OCI-M1 (cell line): ENCODE data around the gene CORO2B.
"Not testable (repeated sequence)": the region's sequence is repeated elsewhere in the genome, so short reads cannot be mapped to it uniquely, and the experiment has no call there.

Source experiments
- DNase-seq: peaks from one replicate; lab custom pipeline; 2025; lab: John Stamatoyannopoulos, UW

Gene CORO2B

GRCh38 chr15:68730976-68731897 is 152.4 kb downstream of the CORO2B start:
- DNase-seq: no peak

GRCh38 chr15:68732451-68732850 is 153.7 kb downstream of the CORO2B start:
- DNase-seq: no peak

- DNase-seq: peak; percentile 54
Measured at GRCh38 chr15:68733666-68734065, 154.9 kb downstream of the CORO2B start.

GRCh38 chr15:68734352-68734751 is 155.6 kb downstream of the CORO2B start:
- peak; percentile 54 for DNase-seq

GRCh38 chr15:68734881-68735280 is 156.1 kb downstream of the CORO2B start:
- DNase-seq: no peak

GRCh38 chr15:68735610-68736009 is 156.8 kb downstream of the CORO2B start:
- no peak for DNase-seq

- no peak for DNase-seq
Measured at GRCh38 chr15:68739390-68740080, 160.7 kb downstream of the CORO2B start.

GRCh38 chr15:68743256-68743655 is 164.5 kb downstream of the CORO2B start:
- no peak for DNase-seq

- DNase-seq: no peak
Measured at GRCh38 chr15:68749365-68749764, 170.6 kb downstream of the CORO2B start.

GRCh38 chr15:68749793-68750192 is 171.0 kb downstream of the CORO2B start:
- DNase-seq: no peak

- DNase-seq: no peak
Measured at GRCh38 chr15:68751622-68752021, 172.8 kb downstream of the CORO2B start.

GRCh38 chr15:68755731-68756130 is 176.9 kb downstream of the CORO2B start:
- no peak for DNase-seq

GRCh38 chr15:68759982-68760579 is 181.3 kb downstream of the CORO2B start:
- DNase-seq: not testable (repeated sequence)

GRCh38 chr15:68763063-68763462 is 184.3 kb downstream of the CORO2B start:
- no peak for DNase-seq

- no peak for DNase-seq
Measured at GRCh38 chr15:68764090-68764489, 185.3 kb downstream of the CORO2B start.

GRCh38 chr15:68765602-68766368 is 187.0 kb downstream of the CORO2B start:
- DNase-seq: no peak

- no peak for DNase-seq
Measured at GRCh38 chr15:68767833-68768232, 189.0 kb downstream of the CORO2B start.

- DNase-seq: no peak
Measured at GRCh38 chr15:68768321-68768720, 189.5 kb downstream of the CORO2B start.

GRCh38 chr15:68769702-68770101 is 190.9 kb downstream of the CORO2B start:
- DNase-seq: no peak

GRCh38 chr15:68770216-68770615 is 191.4 kb downstream of the CORO2B start:
- no peak for DNase-seq

- DNase-seq: no peak
Measured at GRCh38 chr15:68773036-68773435, 194.2 kb downstream of the CORO2B start.

GRCh38 chr15:68774120-68774519 is 195.3 kb downstream of the CORO2B start:
- no peak for DNase-seq
